BE2C (cell line): Measurements from ENCODE around the gene ARHGAP8. TPM values are rescaled to one million over a fixed set of nuclear protein-coding genes. Genes with fewer than 3 reads are reported as not detected.
A peak's percentile ranks its signal among the peaks of the same experiment; 100 is the strongest.

Source experiments
- DNase-seq: peaks from one replicate; pipeline ENCODE4 v3.0.0-alpha.2; 2020
- H3K27me3 ChIP-seq: fragments of 250-450 bp; sonication (Bioruptor Pico); 2 replicates; pipeline ENCODE4 v1.5.1; 2020; ENCODE audit warnings: mild to moderate bottlenecking
- H3K36me3 ChIP-seq: fragments of 250-450 bp; sonication (Bioruptor Pico); 2 replicates; pipeline ENCODE4 v1.5.1; 2020; ENCODE audit warnings: mild to moderate bottlenecking
- H3K4me1 ChIP-seq: fragments of 250-450 bp; sonication (Bioruptor Pico); 2 replicates; pipeline ENCODE4 v1.5.1; 2020
- H3K4me3 ChIP-seq: 2 replicates; pipeline ENCODE4 v1.5.1; 2011; ENCODE audit warnings: low read depth, low read length
- H3K9me3 ChIP-seq: fragments of 250-450 bp; sonication (Bioruptor Pico); 2 replicates; pipeline ENCODE4 v1.5.1; 2020
- polyA plus RNA-seq: library from polyadenylated mRNA; unstranded; fragments of >200 nt; gene quantifications from one replicate; pipeline ENCODE4 v1.2.1, GENCODE V29; 2012; ENCODE audit warnings: low read depth, missing spikeins; ENCODE audit not compliant: insufficient read length, insufficient read depth
- TF ChIP-seq, protein P1 (sequence below): IDR thresholded peaks from 2 replicates; pipeline ENCODE4 v1.5.1; 2012; ENCODE audit warnings: mild to moderate bottlenecking, low read depth, low read length

The ARHGAP8 gene
- not detected for polyA plus RNA-seq

DNA sequence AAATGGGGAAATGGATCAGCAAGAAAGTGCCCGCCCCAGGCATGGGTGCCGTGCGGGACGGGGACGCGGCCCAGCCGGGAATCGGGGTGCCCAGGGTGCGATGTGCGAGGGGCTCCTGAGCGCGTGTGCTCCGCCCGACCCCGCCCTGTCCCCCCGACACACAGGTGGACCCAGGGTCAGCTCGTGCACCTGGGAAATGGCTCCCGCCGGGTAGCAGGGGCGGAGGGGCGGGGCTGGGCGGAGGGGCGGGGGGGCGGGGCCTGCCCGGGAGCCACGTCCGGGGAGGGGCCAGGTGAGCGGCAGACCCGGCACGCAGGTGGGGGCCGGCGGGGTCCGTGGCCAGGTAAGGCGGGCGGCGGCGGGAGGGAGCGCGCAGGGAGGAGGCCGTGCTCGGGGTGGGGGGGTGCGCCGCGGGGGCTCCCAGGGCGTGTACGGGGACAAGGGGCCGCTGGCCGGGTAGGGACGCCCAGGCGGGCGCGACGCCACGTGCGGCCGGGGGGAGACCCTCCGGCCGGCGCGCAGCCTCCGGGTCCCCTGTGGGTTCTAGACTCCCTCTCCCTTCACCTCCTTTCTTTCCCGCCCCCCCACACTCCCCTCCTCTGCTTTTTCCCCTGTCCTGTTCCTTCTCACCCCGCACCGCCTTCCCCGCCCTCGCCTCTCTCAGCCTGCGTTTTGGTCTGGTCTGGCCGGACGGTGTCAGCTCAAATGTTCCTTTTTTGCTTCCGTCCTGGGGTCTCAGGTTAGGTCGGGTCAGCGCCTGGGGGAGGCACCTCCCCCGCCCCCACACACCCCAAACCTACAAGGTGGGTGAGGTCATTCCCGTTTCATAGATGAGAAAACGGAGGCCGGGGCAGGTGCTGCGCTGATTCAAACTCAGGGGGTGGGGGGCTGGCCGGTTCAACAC lies at the start of gene ARHGAP8:
Gene ARHGAP8 (plus strand): TSS at position 291 of the 904 bp plus-strand sequence. CDS start 33,953 bp downstream, outside the sequence.
- H3K36me3 ChIP-seq = no peaks in the 10 kb centered on the region
- no peaks in the 10 kb centered on the region for H3K27me3 ChIP-seq
- DNase-seq = no peak
- no peaks in the 10 kb centered on the region for H3K4me1 ChIP-seq
- TF ChIP-seq, protein P1, sequence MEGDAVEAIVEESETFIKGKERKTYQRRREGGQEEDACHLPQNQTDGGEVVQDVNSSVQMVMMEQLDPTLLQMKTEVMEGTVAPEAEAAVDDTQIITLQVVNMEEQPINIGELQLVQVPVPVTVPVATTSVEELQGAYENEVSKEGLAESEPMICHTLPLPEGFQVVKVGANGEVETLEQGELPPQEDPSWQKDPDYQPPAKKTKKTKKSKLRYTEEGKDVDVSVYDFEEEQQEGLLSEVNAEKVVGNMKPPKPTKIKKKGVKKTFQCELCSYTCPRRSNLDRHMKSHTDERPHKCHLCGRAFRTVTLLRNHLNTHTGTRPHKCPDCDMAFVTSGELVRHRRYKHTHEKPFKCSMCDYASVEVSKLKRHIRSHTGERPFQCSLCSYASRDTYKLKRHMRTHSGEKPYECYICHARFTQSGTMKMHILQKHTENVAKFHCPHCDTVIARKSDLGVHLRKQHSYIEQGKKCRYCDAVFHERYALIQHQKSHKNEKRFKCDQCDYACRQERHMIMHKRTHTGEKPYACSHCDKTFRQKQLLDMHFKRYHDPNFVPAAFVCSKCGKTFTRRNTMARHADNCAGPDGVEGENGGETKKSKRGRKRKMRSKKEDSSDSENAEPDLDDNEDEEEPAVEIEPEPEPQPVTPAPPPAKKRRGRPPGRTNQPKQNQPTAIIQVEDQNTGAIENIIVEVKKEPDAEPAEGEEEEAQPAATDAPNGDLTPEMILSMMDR = no peak
- no peaks in the 10 kb centered on the region for H3K9me3 ChIP-seq
- no peak within 1 kb of the TSS for H3K4me3 ChIP-seq

DNA sequence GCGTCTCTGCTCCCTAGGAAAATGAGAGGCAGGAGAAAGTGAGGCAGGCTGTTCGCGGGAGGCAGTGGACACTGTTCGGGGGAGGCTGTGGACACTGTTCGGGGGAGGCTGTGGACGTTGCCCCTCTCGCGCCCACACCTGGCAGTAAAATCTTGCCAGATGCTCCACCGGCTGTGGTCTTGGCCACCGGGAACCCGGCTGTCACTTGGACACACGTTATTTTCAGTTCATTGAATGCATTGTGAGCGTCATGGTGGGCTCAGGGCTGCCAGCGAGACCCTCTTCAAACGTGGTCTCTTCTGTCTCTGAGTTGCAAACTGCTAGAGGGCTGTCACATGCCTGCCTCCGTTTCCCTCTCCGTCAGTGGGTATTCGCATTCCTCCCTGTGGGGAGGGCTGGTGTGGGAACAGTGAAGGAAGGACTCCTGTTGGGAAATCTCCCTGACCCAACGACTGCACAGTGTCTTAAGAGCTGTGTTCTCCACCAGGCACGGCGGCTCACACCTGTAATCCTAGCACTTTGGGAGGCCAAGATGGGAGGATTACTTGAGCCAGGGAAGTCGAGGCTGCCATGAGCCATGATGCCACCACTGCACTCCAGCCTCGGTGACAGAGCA lies 49.0 kb upstream of the ARHGAP8 start:
- H3K4me3 ChIP-seq = no peak overlapping the region; the same call in 1 of the 2 replicates
- peaks cover 15% of the 10 kb centered on the region for H3K27me3 ChIP-seq
- TF ChIP-seq, protein P1 = no peak

DNA sequence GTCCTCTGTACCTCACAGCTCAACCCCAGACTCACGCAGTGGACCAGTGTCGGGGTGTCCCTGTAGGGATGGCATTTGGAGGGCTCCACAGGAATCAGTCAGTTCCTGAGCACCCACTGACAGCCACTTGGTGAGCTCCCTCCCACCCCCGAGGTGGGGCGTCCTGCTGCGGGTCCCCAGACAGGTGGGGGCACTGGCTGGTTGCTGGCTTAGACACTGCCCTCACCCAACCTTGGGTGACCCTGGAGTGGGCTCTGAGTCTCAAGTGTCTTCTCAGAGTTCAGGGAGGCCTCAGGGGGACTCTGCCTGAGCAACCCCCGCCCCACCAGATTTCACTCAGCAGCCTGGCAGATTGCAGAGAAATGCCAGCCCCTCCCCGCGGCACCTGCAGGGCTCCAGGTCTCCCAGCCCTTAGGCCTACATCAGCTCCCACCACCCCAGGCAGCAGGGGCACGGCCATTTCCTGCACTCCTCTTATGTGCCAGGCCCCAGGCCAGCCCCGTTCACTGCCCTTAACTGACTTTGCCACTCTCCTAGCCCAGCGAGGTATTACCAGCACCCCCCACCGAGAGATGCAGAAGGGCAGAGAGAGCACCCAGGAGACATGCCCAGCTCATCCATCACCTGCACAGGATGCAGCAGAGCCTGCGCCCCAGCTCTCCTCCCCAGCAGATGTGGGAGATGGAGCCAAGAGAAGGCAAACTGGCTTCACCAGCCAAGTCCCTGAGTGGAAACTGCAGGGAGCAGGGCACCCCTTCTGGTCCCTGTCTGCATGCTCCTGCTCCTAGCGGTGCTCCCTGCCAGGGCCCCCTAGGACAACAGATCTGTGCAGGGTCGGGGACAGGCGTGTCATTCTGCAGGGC lies 48.0 kb upstream of the ARHGAP8 start:
- no peaks in the 10 kb centered on the region for H3K36me3 ChIP-seq
- TF ChIP-seq, protein P1 = no peak
- H3K4me1 ChIP-seq = peaks cover 5% of the 10 kb centered on the region
- H3K4me3 ChIP-seq = no peak overlapping the region
- peak; percentile 7 for DNase-seq
- peaks cover 15% of the 10 kb centered on the region for H3K27me3 ChIP-seq
- no peaks in the 10 kb centered on the region for H3K9me3 ChIP-seq

More for the DNA sequence above, 49.0 kb upstream of the ARHGAP8 start:
- Histone ChIP-seq H3K4me1 (peaks cover 5% of the 10 kb centered on the region), H3K9me3 (no peaks in the 10 kb centered on the region), H3K36me3 (no peaks in the 10 kb centered on the region)
- no peak for DNase-seq

DNA sequence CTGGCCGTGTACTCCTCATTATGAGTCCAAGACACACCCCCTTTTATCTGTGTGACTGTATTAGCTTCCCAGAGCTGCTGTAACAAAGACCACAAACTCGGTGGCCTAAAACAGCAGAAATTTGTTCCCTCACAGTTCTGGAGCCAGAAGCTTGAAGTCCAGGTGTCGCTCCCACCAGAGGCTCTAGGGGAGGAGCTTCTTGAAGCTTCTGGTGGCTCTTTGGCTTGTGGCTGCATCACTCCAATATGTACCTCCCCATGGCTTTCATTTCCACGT lies 47.4 kb upstream of the ARHGAP8 start:
- TF ChIP-seq, protein P1 = no peak
- no peaks in the 10 kb centered on the region for H3K36me3 ChIP-seq
- no peaks in the 10 kb centered on the region for H3K9me3 ChIP-seq
- no peak for DNase-seq
- H3K4me3 ChIP-seq = no peak overlapping the region
- H3K4me1 ChIP-seq = peaks cover 5% of the 10 kb centered on the region
- peaks cover 15% of the 10 kb centered on the region for H3K27me3 ChIP-seq

DNA sequence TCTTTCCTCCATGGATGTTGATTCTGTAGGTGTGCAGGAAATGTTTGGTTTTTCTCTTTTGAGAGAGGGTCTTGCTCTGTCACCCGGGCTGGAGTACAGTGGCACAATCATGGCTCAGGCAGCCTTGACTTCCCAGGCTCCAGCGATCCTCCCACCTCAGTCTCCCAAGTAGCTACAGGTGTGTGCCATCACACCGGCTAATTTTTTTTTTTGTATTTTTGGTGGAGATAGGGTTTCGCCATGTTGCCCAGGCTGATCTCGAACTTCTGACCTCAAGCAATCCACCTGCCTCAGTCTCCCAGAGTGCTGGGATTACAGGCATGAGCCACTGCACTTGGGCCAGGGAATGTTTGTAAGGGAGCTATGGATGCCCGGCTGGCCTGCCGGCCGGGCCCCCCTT lies 45.9 kb upstream of the ARHGAP8 start:
- peaks cover 3% of the 10 kb centered on the region for H3K4me1 ChIP-seq
- H3K27me3 ChIP-seq = peaks cover 15% of the 10 kb centered on the region
- H3K9me3 ChIP-seq = no peaks in the 10 kb centered on the region
- TF ChIP-seq, protein P1 = no peak
- no peaks in the 10 kb centered on the region for H3K36me3 ChIP-seq
- no peak overlapping the region for H3K4me3 ChIP-seq
- DNase-seq = no peak
